Inferior parietal cortex (tissue), 1 donor: Measurements from ENCODE around the gene VWA3B.
"Not testable (repeated sequence)": the region's sequence is repeated elsewhere in the genome, so short reads cannot be mapped to it uniquely, and the experiment has no call there.

Experiments used
- DNase-seq: peaks from one replicate; pipeline ENCODE4 v3.0.0-alpha.2; 2016; ENCODE audit errors: extremely low spot score

The VWA3B gene

GRCh38 chr2:98137196-98137595 is 50.2 kb downstream of the VWA3B start:
- no peak for DNase-seq

DNA sequence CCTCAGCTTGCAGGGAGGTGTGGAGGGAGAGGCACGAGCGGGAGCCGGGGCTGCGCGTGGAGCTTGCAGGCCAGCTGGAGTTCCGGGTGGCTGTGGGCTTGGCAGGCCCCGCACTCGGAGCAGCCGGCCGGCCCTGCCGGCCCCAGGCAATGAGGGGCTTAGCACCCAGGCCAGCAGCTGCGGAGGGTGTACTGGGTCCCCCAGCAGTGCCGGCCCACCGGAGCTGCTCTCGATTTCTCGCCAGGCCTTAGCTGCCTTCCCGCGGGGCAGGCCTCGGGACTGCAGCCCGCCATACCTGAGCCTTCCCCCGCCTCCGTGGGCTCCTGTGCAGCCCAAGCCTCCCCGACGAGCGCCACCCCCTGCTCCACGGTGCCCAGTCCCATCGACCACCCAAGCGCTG is 52.0 kb downstream of the VWA3B start:
- not testable (repeated sequence) for DNase-seq

- no peak for DNase-seq
Measured at GRCh38 chr2:98140210-98140609, 53.2 kb downstream of the VWA3B start.

DNA sequence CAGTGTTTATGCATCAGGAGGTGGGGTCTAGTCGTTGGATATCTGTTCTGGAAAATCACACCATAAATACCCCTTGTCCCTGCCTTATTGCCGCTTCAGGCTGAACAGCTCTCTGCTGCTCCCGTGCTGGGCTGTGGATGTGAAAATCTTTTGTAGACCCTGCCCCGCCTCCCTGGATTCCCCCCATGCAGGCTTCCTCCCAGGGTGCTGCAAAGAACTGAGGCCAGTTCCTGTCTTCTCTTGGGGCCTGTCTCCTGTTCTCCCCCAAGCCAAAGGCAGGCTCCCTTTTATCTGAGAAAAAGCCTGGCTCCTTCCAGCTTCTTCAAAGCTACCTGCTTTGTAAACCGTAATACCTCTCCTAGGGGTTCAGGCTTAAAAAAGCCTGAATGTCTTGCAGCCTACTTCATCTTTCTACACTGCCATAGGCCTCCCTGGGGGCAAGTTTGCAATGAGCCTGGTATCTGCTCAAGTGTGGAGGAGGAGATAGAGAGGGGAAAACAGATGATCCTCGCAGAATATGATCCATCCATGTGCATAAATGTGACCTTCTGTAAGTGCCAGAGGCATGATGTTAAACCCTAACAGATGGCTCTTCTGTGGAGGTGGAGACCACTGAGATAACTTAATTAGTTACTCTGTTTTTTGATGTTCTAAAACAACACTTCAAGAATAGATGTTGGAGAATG is 55.3 kb downstream of the VWA3B start:
- no peak for DNase-seq

DNA sequence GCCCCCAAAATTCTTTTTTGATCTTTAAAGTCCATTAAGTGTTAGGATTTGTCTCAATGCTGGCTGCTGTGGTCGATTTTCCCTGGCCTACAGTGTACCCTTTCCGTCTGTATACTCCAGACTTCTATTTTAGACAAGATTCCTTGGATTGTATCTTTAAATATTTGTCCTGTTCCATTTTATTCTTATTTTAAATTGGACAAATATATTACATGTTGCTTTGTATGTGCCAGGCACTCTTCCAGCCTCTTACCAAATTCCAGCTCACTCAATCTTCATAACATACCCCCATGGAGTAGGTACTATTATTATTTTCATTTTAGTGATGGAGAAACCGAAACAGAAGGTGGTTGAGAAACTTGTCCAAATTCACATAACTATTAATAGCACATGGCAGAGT is 58.1 kb downstream of the VWA3B start:
- no peak for DNase-seq

DNA sequence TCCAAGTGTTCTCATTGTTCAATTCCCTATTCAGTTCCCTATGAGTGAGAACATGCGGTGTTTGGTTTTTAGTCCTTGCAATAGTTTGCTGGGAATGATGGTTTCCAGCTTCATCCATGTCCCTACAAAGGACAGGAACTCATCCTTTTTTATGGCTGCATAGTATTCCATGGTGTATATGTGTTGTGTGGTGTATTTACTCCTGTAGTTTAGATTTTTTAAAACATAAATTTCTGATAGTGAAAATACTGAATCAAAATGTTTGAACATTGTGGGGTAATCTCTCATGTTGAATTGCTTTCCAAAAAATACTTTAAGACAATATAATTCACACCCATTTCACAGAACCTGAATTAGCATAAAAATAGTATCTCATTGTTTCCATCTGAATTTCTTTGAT is 60.9 kb downstream of the VWA3B start:
- not testable (repeated sequence) for DNase-seq

- DNase-seq = no peak
Measured at GRCh38 chr2:98148595-98149332, 61.8 kb downstream of the VWA3B start.

GRCh38 chr2:98149333-98149697 is 62.3 kb downstream of the VWA3B start:
- DNase-seq = peak; percentile 52

DNA sequence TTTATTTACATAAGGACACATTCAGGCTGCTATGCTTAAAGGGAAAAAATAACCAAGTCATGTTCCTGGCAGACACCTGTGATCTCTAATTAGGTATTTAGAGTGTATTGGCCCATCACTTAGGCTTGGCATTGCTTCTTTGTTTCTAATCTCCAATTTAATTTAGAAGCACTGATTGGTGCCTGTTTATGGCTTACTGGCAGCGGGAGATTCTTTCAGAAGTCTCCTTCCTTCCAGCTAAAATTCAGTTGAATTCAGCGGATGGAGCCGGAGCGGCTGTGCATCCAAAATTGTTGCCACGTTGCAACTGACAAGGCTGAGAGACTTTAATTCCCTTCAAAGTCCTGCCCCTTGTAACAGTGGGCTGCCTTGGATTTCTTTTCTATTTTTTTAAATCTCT is 66.5 kb downstream of the VWA3B start:
- DNase-seq = peak; percentile 42

GRCh38 chr2:98155291-98155690 is 68.3 kb downstream of the VWA3B start:
- DNase-seq = no peak

GRCh38 chr2:98155716-98156115 is 68.7 kb downstream of the VWA3B start:
- DNase-seq = no peak

- DNase-seq = no peak
Measured at GRCh38 chr2:98156304-98156703, 69.3 kb downstream of the VWA3B start.

DNA sequence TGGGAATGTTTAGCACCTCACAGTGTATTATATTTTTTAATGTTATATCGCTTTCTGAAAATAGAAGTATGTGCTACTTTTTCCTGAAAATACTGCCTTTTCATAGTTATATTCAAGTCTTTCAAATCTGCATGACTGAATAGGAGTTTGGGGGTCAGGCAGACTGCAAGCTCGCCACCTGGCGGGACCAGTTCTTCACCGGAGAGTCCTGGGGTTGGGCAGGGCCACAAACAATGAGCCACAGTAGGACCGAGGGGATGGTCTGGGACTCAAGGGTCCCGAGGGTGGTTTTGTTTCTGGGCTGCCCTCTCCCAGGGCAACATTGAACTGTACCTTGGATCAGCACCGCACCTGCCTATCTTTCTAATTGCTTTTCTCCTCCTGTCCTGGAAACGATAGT is 70.6 kb downstream of the VWA3B start:
- DNase-seq = no peak

DNA sequence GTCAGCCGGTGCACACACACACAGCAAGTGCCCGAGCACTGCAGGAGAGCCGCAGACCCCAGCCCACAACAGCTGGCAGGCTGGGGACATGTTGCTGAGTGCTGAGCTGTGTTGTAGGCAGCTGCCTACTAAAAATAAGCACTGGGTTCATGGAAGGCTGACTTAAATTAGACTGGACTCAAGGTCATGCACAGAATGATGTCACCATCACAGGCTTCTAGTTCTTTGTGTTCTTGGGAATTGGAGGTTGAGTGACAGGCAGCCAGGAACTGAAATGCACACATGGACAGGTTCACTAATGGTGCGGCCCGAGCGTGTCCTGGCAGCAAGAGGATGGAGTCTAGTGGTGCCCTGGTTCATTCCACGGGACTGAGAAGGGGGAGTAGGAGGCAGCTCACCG is 71.3 kb downstream of the VWA3B start:
- DNase-seq = no peak

DNA sequence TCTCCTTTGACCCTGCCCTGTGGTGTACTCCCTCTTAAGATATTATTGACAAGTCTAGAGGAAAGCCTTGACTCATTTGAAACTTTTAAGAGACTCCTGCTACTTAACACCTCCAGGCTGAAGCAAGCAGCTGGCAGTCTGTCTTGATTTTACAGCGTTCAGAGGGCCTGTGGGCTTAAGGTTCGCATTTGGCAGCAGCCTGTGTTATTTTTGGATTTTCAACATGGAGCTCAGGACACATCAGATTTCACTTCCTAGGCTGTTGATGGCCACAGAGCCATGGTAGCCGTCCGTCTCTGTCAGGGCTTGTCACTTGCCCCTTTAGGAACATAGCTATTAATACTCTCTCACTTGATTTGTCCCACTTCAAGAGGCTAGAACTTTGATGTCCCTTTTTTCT is 73.6 kb downstream of the VWA3B start:
- no peak for DNase-seq

GRCh38 chr2:98161186-98161585 is 74.2 kb downstream of the VWA3B start:
- no peak for DNase-seq

- no peak for DNase-seq
Measured at GRCh38 chr2:98164256-98164655, 77.3 kb downstream of the VWA3B start.

- no peak for DNase-seq
Measured at GRCh38 chr2:98165516-98166071, 78.6 kb downstream of the VWA3B start.

GRCh38 chr2:98167916-98168315 is 80.9 kb downstream of the VWA3B start:
- no peak for DNase-seq

- no peak for DNase-seq
Measured at GRCh38 chr2:98170076-98170475, 83.1 kb downstream of the VWA3B start.

GRCh38 chr2:98172150-98172765 is 85.3 kb downstream of the VWA3B start:
- DNase-seq = no peak

GRCh38 chr2:98172951-98173350 is 86.0 kb downstream of the VWA3B start:
- peak; percentile 64 for DNase-seq

DNA sequence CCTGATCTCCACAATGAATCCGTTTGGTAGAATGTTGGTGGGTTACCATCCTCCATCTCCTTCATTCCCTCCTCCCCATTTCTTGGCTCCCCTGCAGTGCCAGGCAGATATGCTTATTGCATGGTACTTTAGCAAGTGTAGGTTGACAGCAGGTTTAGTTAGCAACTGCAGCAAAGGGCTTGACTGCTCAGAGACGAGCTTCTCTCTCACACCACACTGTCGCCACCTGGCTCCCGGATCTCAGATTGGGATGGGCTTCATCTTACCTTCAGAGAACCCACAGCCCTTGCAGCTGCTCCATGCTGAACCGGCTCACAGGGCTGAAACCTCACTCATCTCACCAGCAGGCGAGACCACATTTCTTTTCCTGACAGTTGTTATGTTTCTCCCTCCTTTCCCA is 88.8 kb downstream of the VWA3B start:
- DNase-seq = no peak
